SH-SY5Y (cell line): Measurements from ENCODE around the gene TM9SF3.

Experiments
- GATA2 ChIP-seq: IDR thresholded peaks from 2 replicates; pipeline ENCODE4 v1.6.1; 2011; ENCODE audit warnings: mild to moderate bottlenecking, low read depth, low read length
- GATA3 ChIP-seq: IDR thresholded peaks from 2 replicates; pipeline ENCODE4 v1.6.1; 2011; ENCODE audit warnings: low read depth, mild to moderate bottlenecking, low read length, moderate library complexity

- no peak for TF ChIP-seq GATA2
- no peak for TF ChIP-seq GATA3
These were observed 84.8 kb downstream of the TM9SF3 start for GRCh38 chr10:96501985-96502384.
